AG04449 (cell line): ENCODE measurements around the gene ITPR2.

Source experiments
- CTCF ChIA-PET: fragments of 350-600 bp; formaldehyde crosslinking; extraction: SDS; loops from one replicate; lab custom pipeline; 2021; ENCODE audit warnings: antibody characterized with exemption; lab: Yijun Ruan, JAX
- POLR2A ChIA-PET: fragments of 400-600, 350-600 bp; formaldehyde crosslinking; extraction: SDS; loops from one replicate; lab custom pipeline; 2020; ENCODE audit warnings: antibody characterized with exemption, inconsistent platforms; lab: Yijun Ruan, JAX
- DNase-seq: peaks from one replicate; pipeline ENCODE4 v3.0.0-alpha.2; 2010; ENCODE audit warnings: low read depth, low spot score
- H3K4me3 ChIP-seq: 2 replicates; pipeline ENCODE4 v1.5.1; 2011; ENCODE audit warnings: low read depth, mild to moderate bottlenecking, control low read depth, low read length
- TF ChIP-seq, protein P1 (sequence below): IDR thresholded peaks from one replicate; pipeline ENCODE4 v1.5.1; 2011; ENCODE audit warnings: mild to moderate bottlenecking, moderate library complexity, low read length, control low read depth, inconsistent platforms; ENCODE audit not compliant: insufficient read depth; ENCODE audit errors: missing control alignments

The ITPR2 gene

DNA sequence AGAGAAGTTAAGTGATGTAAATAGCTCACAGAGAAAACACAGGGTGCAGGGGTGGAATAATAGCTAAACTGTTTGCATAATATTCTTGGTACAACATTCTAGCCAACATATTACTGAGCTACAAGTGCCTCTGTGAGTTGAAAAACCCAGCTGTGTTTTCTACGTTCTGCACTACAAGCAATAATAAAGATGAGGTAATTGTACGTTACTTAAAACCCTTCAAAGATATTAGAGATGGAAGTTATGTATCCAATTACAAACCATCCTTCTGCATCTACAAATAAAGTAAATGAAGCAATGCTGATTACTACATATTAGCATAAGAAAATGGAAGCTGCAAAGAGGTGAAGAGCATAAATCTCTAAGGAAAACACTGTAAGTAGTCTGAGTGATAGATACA is 366.3 kb downstream of the ITPR2 start:
- TF ChIP-seq, protein P1, sequence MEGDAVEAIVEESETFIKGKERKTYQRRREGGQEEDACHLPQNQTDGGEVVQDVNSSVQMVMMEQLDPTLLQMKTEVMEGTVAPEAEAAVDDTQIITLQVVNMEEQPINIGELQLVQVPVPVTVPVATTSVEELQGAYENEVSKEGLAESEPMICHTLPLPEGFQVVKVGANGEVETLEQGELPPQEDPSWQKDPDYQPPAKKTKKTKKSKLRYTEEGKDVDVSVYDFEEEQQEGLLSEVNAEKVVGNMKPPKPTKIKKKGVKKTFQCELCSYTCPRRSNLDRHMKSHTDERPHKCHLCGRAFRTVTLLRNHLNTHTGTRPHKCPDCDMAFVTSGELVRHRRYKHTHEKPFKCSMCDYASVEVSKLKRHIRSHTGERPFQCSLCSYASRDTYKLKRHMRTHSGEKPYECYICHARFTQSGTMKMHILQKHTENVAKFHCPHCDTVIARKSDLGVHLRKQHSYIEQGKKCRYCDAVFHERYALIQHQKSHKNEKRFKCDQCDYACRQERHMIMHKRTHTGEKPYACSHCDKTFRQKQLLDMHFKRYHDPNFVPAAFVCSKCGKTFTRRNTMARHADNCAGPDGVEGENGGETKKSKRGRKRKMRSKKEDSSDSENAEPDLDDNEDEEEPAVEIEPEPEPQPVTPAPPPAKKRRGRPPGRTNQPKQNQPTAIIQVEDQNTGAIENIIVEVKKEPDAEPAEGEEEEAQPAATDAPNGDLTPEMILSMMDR = no peak
- no peak for DNase-seq
- POLR2A ChIA-PET = no interaction called here

DNA sequence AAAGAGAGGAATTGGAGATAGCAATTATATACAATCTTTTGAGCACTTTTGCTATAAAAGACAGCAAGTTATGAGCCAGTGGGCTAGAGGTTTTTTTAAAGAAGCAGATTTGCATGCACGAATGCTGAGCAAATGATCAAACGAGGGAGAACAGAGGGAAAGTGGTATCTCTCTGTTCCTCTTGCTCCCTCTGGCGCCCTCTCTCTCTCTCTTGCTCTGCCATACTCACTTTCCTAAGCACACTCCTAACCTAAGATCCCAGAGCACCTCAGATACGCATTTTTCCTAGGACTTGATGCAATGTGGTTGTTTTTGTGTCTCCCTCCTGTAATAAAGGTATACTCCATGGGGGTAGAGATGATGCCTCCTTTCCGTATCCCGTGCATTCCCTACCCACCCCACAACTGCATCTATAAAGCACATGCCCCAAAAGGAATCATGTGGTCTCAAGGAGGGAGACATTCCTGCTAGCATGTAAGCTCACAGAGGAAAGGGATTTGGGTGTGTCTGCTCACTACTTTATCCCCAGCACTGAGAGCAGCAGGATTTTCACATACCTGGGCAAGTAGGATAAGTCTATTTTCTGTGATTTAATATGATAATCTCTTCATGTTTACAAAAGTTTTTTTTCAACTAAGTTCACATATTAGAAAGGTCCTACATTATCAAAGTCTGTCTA is 367.4 kb downstream of the ITPR2 start:
- ChIA-PET POLR2A (no interaction called here), CTCF (interaction anchor here (1.2 to 1.7 kb wide), 4 partner anchors 20 to 368 kb away, joined by 3 to 6 read pairs (median 4); no protein-coding TSS in a partner anchor)
- H3K4me3 ChIP-seq = no peak overlapping the region
- no peak for DNase-seq
- TF ChIP-seq, protein P1 = peak; percentile 18

More for the DNA sequence above, 366.3 kb downstream of the ITPR2 start:
- H3K4me3 ChIP-seq = no peak overlapping the region
- CTCF ChIA-PET = interaction anchor here (0.8 to 1.7 kb wide), 4 partner anchors 132 to 369 kb away, joined by 3 to 6 read pairs (median 4); no protein-coding TSS in a partner anchor

DNA sequence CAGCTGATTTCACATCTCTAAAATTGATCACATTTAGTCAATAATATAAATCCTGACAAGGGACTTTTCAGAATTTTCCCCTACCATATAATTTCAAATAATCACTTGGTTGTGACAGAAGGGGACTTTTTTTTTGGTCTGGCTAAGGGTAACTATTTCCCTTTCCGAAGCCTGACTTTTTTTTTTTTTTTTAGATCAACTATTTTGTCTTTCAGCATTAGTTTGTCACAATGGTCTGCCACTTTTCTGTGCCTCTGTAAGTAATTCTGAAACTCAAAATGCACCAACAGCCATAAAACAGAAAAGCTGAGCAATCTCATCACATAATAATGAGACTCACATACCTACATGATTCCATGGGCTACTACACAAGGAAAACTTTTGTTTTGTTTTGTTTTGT is 371.2 kb downstream of the ITPR2 start:
- ChIA-PET CTCF (no interaction called here), POLR2A (no interaction called here)
- TF ChIP-seq, protein P1 = no peak
- DNase-seq = no peak
- H3K4me3 ChIP-seq = no peak overlapping the region

DNA sequence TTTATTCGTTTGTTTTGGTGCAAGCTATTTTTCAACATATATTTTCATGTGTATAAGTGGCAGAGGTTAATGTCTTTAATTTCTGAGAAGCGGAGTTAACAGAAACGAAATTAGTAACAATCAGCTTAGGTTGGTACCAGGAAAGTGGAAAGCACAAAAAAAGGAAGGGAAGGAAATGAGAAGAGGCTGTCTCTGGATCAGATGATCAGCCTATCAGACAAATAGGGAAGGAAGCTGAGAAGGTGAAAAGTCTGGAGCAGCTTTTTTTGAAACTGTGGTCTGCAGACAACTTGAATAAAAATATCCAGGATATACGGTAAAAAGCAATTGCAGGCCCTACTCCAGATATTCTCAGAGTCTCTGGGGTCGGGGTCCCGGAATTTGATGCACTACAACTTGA is 372.6 kb downstream of the ITPR2 start:
- ChIA-PET CTCF (interaction anchor here (0.6 to 1.0 kb wide), 2 partner anchors 21 to 35 kb away, joined by 3 read pairs; no protein-coding TSS in a partner anchor), POLR2A (no interaction called here)
- no peak overlapping the region for H3K4me3 ChIP-seq
- no peak for DNase-seq
- TF ChIP-seq, protein P1 = no peak

DNA sequence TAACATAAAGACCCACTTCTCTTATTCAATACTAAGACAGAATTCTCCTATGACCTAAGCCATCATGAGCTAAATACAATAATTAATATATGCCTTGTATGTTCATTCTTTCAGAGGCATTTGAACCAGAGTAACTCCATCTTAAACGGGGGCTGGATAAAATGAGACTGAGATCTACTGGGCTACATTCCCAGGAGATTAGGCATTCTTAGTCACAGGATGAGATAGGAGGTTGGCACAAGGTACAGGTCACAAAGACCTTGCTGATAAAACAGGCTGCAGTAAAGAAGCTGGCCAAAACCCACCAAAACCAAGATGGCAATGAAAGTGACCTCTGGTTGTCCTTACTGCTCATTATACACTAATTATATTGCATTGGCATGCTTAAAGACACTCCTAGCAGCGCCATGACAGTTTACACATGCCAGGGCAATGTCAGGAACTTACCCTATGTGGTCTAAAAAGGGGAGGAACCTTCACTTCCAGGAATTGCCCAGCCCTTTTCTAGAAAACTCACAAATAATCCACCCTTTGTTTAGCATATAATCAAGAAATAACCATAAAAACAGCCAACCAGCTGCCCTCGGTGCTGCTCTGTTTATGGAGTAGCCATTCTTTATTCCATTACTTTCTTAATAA is 376.9 kb downstream of the ITPR2 start:
- no peak for DNase-seq
- no peak overlapping the region for H3K4me3 ChIP-seq
- POLR2A ChIA-PET = no interaction called here
- CTCF ChIA-PET = no interaction called here
- TF ChIP-seq, protein P1 = no peak

DNA sequence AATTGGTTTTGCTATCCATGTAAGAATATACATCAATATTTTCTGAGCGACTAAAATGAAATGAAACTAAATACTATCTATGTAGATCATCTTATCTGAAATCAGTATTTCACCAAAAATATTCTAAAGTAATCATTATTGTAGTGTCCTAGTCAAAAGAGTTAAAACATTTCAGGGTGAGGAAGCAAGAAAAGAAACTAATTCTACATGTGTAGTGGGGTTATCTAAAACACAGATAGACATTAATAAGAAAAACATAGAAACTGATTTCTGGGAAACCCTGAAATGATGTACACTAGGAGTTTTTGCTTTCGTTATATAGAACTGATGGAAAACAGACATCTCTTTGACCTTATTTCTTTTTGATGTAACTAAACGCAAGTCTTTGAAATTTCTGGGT is 379.7 kb downstream of the ITPR2 start:
- ChIA-PET CTCF (no interaction called here), POLR2A (no interaction called here)
- no peak for DNase-seq
- no peak overlapping the region for H3K4me3 ChIP-seq
- TF ChIP-seq, protein P1 = no peak
